GM12878 (cell line): Measurements from ENCODE around the gene HS1BP3.

Source experiments
- CTCF ChIP-seq, 3 experiments: IDR thresholded peaks in 2 of 3; conservative IDR thresholded peaks in 1 of 3; 2 replicates each; pipeline ENCODE4 v1.5.1; 2011; ENCODE audit warnings: low read depth in 3 of 3, low read length in 3 of 3, mild to moderate bottlenecking in 3 of 3, control low read depth in 2 of 3, moderate library complexity in 2 of 3, inconsistent platforms in 1 of 3, mixed read lengths in 1 of 3; ENCODE audit not compliant: control insufficient read depth in 2 of 3, insufficient read depth in 1 of 3; ENCODE audit errors: extremely low read depth in 1 of 3
- ELK1 ChIP-seq: IDR thresholded peaks from 2 replicates; pipeline ENCODE4 v1.6.1; 2012; ENCODE audit warnings: low read depth, low read length, improper control_type of control experiment
- MEF2B ChIP-seq: fragments of 450-650 bp; IDR thresholded peaks from 2 replicates; pipeline ENCODE4 v1.6.1; 2018; ENCODE audit warnings: mild to moderate bottlenecking, moderate library complexity; ENCODE audit not compliant: partially characterized antibody, poor library complexity, severe bottlenecking
- POLR2A ChIP-seq: IDR thresholded peaks from 2 replicates; pipeline ENCODE4 v1.6.1; 2011; ENCODE audit warnings: low read depth, mild to moderate bottlenecking, low read length
- RCOR1 ChIP-seq: conservative IDR thresholded peaks from 2 replicates; pipeline ENCODE4 v1.6.1; 2012; ENCODE audit warnings: low read depth, low read length, improper control_type of control experiment
- SPI1 ChIP-seq: IDR thresholded peaks from 2 replicates; pipeline ENCODE4 v1.6.1; 2011; ENCODE audit warnings: low read depth, mild to moderate bottlenecking, low read length, moderate library complexity, borderline replicate concordance; ENCODE audit not compliant: insufficient read depth
- USF2 ChIP-seq: IDR thresholded peaks from 2 replicates; pipeline ENCODE4 v1.6.1; 2011; ENCODE audit warnings: low read depth, low read length, improper control_type of control experiment, borderline replicate concordance
- ZNF274 ChIP-seq: IDR thresholded peaks from one replicate; pipeline ENCODE4 v1.8.0; 2011; ENCODE audit not compliant: insufficient read length, insufficient read depth

- TF ChIP-seq ELK1 = no peak
- no peak for TF ChIP-seq CTCF (IDR thresholded peaks at IDR 0.05 in 2 of 3, conservative IDR thresholded peaks at IDR 0.05 in 1 of 3; ENCODE audit: control insufficient read depth in 2 of 3, extremely low read depth in 1 of 3, insufficient read depth in 1 of 3, low read depth in 3 of 3, low read length in 3 of 3)
- no peak for TF ChIP-seq POLR2A
- TF ChIP-seq SPI1 = no peak
- TF ChIP-seq USF2 = no peak
- TF ChIP-seq MEF2B = no peak
- no peak for TF ChIP-seq ZNF274
- no peak for TF ChIP-seq RCOR1
These were observed 60.8 kb downstream of the HS1BP3 start for GRCh38 chr2:20589975-20590703.
